CD4-positive, alpha-beta T cell treated with Interleukin-2 at 100 ng/mL for 4 hours (primary cell): ENCODE measurements around the gene PCDH15.

Experiments used
- DNase-seq: peaks from one replicate; pipeline ENCODE4 v3.0.0-alpha.2; 2020; ENCODE audit warnings: low spot score

PCDH15 gene

GRCh38 chr10:54708021-54708420 lies 93.0 kb downstream of the PCDH15 start:
- no peak for DNase-seq

GRCh38 chr10:54702583-54703485 lies 98.2 kb downstream of the PCDH15 start:
- DNase-seq = no peak

DNA sequence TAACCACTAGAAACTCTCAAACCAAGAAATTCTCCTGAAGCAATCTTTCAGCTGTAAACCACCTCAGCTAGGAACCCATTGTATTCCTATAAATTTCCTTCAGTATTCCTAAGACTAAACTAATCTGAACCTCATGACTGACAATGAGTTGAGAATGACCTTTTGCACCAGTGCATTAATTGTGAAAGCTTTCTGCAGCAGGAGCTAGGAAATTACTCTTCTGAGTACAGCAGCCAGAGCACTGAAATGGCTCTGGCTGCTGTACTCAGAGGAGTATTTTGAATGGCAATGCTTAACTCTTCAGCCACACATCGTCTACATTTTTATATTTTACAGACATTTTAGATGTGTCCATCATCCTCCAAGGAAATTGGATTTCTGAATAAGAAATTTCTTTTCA lies 109.7 kb downstream of the PCDH15 start:
- DNase-seq = no peak

- DNase-seq = no peak
Measured at GRCh38 chr10:54682554-54682953, 118.5 kb downstream of the PCDH15 start.

- no peak for DNase-seq
Measured at GRCh38 chr10:54681136-54681535, 119.9 kb downstream of the PCDH15 start.

GRCh38 chr10:54667136-54667535 lies 133.9 kb downstream of the PCDH15 start:
- no peak for DNase-seq

GRCh38 chr10:54666192-54666591 lies 134.8 kb downstream of the PCDH15 start:
- no peak for DNase-seq

- no peak for DNase-seq
Measured at GRCh38 chr10:54665095-54665494, 135.9 kb downstream of the PCDH15 start.

DNA sequence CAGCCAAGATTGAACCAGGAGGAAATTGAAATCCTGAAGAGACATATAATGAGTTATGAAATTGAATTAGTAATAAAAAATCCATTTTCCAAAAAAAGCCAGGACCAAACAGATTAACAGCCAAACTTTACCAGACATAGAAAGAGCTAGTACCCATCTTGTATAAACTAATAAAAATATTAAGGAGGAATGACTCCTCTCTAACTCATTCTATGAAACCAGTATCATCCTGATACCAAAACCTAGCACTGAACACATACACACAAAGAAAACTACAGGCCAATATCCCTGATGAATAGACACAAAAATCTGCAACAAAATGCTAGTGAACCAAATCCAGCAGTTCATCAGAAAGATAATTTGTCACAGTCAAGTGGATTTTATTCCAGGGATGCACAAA lies 140.6 kb downstream of the PCDH15 start:
- DNase-seq = no peak

- DNase-seq = no peak
Measured at GRCh38 chr10:54656643-54657042, 144.4 kb downstream of the PCDH15 start.

GRCh38 chr10:54653518-54653917 lies 147.5 kb downstream of the PCDH15 start:
- DNase-seq = no peak

DNA sequence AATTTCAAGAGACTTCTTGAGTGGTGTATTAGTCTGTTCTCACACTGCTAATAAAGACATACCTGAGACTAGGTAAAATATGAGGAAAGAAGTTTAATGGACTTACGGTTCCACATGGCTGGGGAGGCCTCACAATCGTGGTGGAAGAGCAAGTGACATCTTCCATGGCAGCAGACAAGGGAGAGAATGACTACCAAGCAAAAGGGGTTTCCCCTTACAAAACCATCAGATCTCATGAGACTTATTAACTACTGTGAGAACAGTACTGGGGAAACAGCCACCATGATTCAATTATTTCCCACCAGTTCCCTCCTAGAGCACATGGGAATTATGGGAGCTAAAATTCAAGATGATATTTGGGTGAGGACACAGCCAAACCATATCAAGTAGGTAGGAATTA lies 150.5 kb downstream of the PCDH15 start:
- no peak for DNase-seq

GRCh38 chr10:54622017-54622416 lies 179.0 kb downstream of the PCDH15 start:
- DNase-seq = no peak

DNA sequence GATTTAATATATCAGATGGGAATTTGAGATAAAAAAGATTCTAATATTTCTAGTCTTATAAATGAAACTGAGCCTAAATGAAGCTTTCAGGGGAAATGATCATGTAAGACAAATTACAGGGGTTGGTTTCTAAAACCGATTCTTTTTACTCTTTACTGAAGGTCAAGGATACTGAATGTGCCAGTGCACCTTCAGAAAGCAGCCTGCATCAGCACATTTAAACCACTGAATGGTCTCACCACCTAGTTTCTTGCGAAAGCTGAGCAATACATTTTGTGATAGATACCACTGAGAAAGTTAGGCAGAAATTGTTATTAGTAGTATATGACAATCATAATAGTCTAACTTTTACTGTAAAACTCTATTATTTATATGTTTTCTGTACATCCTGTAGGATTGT lies 180.7 kb downstream of the PCDH15 start:
- no peak for DNase-seq

- DNase-seq = no peak
Measured at GRCh38 chr10:54614072-54614471, 187.0 kb downstream of the PCDH15 start.

- DNase-seq = no peak
Measured at GRCh38 chr10:54613162-54613561, 187.9 kb downstream of the PCDH15 start.

GRCh38 chr10:54609423-54609822 lies 191.6 kb downstream of the PCDH15 start:
- DNase-seq = no peak

DNA sequence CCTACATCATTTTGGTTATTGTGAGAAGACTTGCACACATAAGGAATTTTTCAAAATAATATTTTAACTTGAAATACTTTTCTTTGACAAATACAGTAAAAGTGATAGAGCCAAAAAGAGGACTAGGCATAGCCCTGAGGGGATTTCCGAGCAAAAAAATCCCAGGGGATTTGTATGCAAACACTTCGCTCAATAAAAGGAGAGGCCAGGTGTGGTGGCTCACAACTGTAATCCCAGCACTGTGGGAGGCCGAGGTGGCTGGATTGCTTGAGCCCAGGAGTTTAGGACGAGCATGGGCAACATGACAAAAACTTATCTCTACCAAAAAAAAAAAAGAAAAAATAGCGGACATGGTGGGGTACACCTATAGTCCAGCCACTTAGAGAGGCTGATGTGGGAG lies 193.0 kb downstream of the PCDH15 start:
- no peak for DNase-seq

GRCh38 chr10:54594289-54594688 lies 206.7 kb downstream of the PCDH15 start:
- DNase-seq = no peak

DNA sequence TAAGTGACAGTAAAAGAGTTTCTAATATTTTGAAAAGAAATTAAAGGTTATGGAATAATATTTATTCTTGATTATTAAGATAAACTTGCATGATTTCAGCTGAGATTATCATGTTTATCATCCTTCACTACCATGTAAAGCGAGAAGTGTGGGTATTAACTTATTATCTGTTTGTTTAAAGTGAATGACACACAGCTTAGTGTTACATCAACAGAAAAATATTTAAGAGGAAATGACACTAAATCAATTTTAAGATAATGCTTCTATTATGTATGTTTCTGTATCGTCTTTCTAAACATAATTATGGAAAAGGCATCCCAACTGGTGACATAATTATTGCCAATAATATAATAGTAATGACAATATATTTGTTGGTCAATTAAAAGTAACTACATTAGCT lies 213.1 kb downstream of the PCDH15 start:
- DNase-seq = no peak

- DNase-seq = no peak
Measured at GRCh38 chr10:54585572-54585971, 215.5 kb downstream of the PCDH15 start.

DNA sequence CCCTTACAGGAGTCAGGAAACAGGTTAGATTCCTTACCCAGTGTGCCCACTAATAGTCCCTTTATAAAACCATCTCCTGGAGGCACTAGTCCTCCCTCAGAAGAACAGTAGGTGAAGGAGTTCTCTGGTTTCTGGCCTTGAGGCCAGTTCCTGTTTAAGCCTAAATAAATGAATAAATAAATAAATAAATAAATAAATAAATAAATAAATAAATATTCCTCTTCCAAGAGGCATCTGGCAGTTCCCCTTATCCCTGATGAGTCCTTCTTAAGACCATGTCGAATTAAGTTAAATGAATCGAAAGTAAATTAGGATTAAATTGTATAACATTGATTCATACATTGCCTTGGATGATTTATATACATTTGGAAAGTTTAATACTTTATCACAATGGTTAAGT lies 223.3 kb downstream of the PCDH15 start:
- DNase-seq = no peak

GRCh38 chr10:54576541-54576940 lies 224.5 kb downstream of the PCDH15 start:
- DNase-seq = no peak

DNA sequence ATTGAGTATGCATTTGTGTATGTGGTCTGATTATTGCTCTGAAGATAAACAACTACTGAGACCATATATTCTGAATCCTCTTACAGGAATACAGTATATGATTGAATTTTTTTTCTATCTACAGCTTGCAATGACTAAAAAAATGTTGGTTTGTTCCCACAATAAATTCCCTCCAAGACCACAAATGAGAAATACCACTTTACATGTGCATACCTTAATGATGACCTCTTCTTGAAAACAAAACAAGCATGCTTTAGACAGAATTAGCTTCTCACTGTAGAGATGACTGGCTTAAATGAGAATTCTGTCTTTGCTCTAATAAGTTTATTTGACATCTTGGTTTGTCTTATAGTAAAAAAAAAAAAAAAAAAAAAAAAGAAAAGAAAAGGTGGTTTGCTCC lies 241.5 kb downstream of the PCDH15 start:
- DNase-seq = no peak
